T47D (cell line): ENCODE measurements around the gene TXNL4B.
"Not testable (repeated sequence)": the region's sequence is repeated elsewhere in the genome, so short reads cannot be mapped to it uniquely, and the experiment has no call there.

Experiments used
- DNase-seq, 2 experiments: peaks; one replicate each; pipeline versions ENCODE4 v3.0.0 to v3.0.0-alpha.2; 2011 to 2012; ENCODE audit warnings: low read depth in 1 of 2, low spot score in 1 of 2
- JUND ChIP-seq: IDR thresholded peaks from 2 replicates; pipeline ENCODE4 v1.6.1; 2012; ENCODE audit warnings: low read depth
- in situ Hi-C: cut with HindIII; loops from 2 replicates; pipeline ENCODE4 v1.10.0; 2016; ENCODE audit warnings: low sequenced_read_pairs, low pct_unique_long_range_greater_than_20kb

TXNL4B gene

GRCh38 chr16:72109300-72109699 lies 15.9 kb upstream of the TXNL4B start:
- in situ Hi-C loops = no loop called here
- DNase-seq = no peak
- TF ChIP-seq JUND = no peak

DNA sequence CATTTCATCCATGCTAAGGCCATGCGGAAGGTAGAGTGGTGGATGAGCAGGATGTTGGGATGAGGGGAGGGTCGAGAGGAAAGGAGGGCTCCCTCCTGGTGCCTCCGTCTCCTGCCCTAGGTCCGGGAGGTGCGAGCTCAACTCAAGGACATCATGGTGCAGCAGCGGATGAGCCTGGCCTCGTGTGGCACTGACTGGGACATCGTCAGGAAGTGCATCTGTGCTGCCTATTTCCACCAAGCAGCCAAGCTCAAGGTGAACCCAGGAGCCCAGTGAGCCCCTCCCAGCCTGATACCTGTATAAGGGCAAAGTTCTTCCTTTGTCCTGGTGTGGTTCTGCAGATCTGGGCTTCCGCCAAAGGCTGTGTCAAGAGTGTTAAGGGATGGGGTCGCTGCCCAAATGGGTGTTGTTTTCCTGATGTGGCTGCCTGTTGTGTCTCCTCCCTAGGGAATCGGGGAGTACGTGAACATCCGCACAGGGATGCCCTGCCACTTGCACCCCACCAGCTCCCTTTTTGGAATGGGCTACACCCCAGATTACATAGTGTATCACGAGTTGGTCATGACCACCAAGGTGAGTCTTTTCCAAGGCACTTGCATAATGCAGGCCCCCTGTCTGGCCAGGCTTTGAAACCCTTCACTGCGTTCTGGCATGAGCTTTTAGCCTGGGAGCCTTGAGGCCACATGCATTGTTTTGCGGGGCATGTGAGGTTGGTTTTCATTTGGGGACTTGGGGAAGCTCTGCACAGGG lies 15.1 kb upstream of the TXNL4B start:
- in situ Hi-C loops = no loop called here
- TF ChIP-seq JUND = no peak

DNA sequence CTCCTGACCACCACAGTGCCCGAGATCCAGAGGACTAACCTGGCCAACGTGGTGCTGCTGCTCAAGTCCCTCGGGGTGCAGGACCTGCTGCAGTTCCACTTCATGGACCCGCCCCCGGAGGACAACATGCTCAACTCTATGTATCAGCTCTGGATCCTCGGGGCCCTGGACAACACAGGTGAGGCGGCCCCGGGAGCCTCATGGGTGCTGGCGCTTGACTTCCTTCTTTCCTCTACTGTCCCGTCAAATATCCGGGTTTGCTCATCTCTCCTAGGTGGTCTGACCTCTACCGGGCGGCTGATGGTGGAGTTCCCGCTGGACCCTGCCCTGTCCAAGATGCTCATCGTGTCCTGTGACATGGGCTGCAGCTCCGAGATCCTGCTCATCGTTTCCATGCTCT lies 14.0 kb upstream of the TXNL4B start:
- no peak for TF ChIP-seq JUND
- in situ Hi-C loops = no loop called here
- DNase-seq = no peak

More for the DNA sequence above, 15.1 kb upstream of the TXNL4B start:
- DNase-seq = no peak

DNA sequence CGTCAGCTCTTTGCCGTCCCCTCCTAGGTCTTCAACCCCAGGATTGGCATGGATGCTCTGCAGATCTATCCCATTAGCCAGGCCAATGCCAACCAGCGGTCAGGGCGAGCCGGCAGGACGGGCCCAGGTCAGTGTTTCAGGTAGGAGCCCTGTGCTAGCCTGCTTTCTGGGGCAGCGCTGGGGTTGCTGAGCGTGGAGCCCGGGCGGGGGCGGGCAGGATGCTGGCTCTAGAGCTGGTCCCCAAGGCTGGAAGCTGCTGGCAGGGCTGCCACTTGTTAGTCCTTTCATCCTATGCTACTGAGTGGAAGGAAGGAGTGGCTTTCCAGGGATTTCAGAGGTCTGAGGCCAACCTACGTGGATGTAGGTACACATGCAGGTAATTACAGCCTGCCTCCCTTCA lies 12.6 kb upstream of the TXNL4B start:
- in situ Hi-C loops = no loop called here
- DNase-seq = no peak
- TF ChIP-seq JUND = no peak

DNA sequence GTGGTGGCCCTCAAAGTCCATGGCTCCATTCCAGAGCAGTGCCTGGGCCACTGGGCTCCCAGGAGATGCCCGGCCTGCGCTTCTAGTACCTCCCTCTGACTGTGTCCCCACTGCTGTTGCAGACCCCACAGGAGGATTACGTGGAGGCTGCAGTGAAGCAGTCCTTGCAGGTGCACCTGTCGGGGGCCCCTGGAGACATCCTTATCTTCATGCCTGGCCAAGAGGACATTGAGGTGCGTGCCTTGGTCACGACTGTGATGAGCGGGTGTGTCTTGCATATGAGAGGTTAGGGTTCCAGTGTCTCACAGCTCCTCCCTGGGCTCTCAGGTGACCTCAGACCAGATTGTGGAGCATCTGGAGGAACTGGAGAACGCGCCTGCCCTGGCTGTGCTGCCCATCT lies 11.5 kb upstream of the TXNL4B start:
- no peak for DNase-seq
- no peak for TF ChIP-seq JUND
- in situ Hi-C loops = no loop called here

- in situ Hi-C loops = no loop called here
Observed at GRCh38 chr16:72101195-72101594, 7.8 kb upstream of the TXNL4B start.

GRCh38 chr16:72099377-72099818 lies 6.0 kb upstream of the TXNL4B start:
- in situ Hi-C loops = no loop called here
- peak; percentile 69 to 73 for DNase-seq
- TF ChIP-seq JUND = no peak

More at GRCh38 chr16:72101195-72101594, 7.8 kb upstream of the TXNL4B start:
- TF ChIP-seq JUND = no peak
- DNase-seq = no peak

DNA sequence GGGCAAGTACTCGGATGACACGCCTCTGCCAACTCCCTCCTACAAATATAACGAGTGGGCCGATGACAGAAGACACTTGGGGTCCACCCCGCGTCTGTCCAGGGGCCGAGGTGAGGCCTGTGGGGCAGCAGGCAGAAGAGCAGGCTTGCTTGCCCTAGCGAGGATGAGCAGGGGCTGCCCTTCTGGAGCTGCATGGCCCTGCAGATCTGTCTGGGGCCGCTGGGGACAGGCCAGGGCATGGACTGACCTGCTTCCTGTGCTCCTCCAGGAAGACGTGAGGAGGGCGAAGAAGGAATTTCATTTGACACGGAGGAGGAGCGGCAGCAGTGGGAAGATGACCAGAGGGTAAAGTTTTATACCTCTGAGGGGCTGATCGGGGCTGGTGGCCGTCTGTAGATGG lies 5.5 kb upstream of the TXNL4B start:
- no peak for DNase-seq
- TF ChIP-seq JUND = no peak
- in situ Hi-C loops = no loop called here

DNA sequence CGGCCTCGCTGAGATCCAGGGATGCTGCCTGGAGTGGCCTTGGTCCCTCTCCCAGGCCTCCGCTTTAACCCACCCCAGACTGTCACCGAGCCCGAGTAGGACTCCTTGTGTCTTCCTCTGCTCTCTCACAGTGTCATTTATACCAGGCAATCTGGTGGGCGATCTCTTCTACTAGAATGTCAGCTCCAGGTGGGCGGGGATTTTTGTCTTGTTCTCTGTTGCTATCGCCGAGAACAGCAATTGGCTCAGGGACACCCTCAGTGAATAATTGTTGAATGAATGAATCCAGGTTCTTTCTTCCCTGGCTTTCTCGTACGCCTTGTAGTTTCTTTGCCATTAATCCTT lies 818 bp upstream of the TXNL4B start:
- no peak for TF ChIP-seq JUND
- DNase-seq = peak in 1 of 2 experiments; percentile 22
- in situ Hi-C loops = no loop called here

GRCh38 chr16:72092832-72093447 lies 480 bp downstream of the TXNL4B start:
- TF ChIP-seq JUND = no peak
- in situ Hi-C loops = no loop called here
- DNase-seq = peak in 1 of 2 experiments; percentile 71

- no peak for TF ChIP-seq JUND
- DNase-seq = no peak
- in situ Hi-C loops = no loop called here
Observed at GRCh38 chr16:72091217-72091616, 2.2 kb downstream of the TXNL4B start.

- DNase-seq = no peak
- no peak for TF ChIP-seq JUND
- in situ Hi-C loops = no loop called here
Observed at GRCh38 chr16:72085002-72085401, 8.4 kb downstream of the TXNL4B start.

- in situ Hi-C loops = no loop called here
- DNase-seq = no peak
- no peak for TF ChIP-seq JUND
Observed at GRCh38 chr16:72084445-72084844, 9.0 kb downstream of the TXNL4B start.

DNA sequence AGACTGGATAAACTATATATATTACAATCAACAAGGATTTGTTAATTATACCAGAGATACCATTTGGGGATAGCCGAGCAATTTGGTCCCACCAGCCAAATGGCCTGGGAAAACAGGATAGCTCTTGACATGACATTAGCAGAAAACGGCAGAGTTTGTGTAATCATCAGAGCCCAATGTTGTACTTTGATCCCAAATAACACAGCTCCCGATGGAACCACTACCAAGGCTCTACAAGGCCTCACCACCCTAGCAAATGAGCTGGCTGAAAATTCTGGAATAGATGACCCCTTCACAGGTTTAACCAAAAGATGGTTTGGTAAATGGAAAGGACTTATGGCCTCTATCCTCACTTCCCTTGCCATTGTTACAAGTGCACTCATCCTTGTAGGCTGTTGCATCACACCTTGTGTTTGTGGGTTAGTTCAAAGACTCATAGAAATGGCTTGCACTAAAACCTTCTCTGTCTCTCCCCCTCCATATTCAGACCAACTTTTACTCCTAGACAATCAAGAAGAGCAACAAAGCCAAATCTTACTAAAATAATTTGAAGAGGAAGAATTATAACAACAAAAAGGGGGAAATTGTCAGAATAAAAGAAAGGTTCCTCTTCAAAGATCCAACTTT lies 9.5 kb downstream of the TXNL4B start:
- no peak for DNase-seq
- in situ Hi-C loops = no loop called here
- no peak for TF ChIP-seq JUND

GRCh38 chr16:72076991-72077706 lies 16.3 kb downstream of the TXNL4B start:
- DNase-seq, in situ Hi-C loops: not testable (repeated sequence)

DNA sequence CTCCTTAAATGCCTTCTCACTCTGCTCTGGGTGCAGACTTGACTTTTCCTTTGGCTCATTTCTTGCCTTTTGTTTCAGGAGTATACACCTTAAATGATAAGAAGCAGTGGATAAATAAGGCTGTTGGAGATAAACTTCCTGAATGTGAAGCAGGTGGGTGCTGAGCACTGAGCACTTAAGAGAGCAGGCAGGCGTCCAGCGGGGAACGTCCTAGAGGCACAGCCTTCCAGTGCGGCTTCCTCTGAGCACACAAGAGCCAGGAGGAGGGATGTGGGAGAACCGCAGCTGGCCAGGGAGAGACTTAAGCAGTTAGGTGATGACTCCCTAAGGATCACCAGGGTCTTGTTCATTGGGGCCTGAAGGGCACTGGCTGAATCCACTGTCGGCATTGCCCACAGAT lies 18.4 kb downstream of the TXNL4B start:
- DNase-seq, in situ Hi-C loops: not testable (repeated sequence)
